Choroid plexus epithelial cell (primary cell): ENCODE data around the gene ARHGAP45.

ENCODE experiments used
- DNase-seq: peaks from one replicate; pipeline ENCODE4 v3.0.0-alpha.2; 2010; ENCODE audit warnings: low read depth
- H3K4me3 ChIP-seq: 2 replicates; pipeline ENCODE4 v1.5.1; 2011; ENCODE audit warnings: low read depth, mild to moderate bottlenecking, control low read depth, low read length, moderate library complexity
- CTCF ChIP-seq: conservative IDR thresholded peaks from 2 replicates; pipeline ENCODE4 v1.5.1; 2011; ENCODE audit warnings: low read depth, mild to moderate bottlenecking, control low read depth, inconsistent platforms, low read length, moderate library complexity

ARHGAP45 gene

GRCh38 chr19:1105873-1106840, 39.2 kb downstream of the ARHGAP45 start:
- no peak for TF ChIP-seq CTCF
- DNase-seq, result no peak
- H3K4me3 ChIP-seq, result peak overlapping the region; percentile 80

GRCh38 chr19:1106841-1107660, 40.1 kb downstream of the ARHGAP45 start:
- DNase-seq, result peak; percentile 84
- TF ChIP-seq CTCF, result peak; percentile 37
- H3K4me3 ChIP-seq, result no peak overlapping the region

DNA sequence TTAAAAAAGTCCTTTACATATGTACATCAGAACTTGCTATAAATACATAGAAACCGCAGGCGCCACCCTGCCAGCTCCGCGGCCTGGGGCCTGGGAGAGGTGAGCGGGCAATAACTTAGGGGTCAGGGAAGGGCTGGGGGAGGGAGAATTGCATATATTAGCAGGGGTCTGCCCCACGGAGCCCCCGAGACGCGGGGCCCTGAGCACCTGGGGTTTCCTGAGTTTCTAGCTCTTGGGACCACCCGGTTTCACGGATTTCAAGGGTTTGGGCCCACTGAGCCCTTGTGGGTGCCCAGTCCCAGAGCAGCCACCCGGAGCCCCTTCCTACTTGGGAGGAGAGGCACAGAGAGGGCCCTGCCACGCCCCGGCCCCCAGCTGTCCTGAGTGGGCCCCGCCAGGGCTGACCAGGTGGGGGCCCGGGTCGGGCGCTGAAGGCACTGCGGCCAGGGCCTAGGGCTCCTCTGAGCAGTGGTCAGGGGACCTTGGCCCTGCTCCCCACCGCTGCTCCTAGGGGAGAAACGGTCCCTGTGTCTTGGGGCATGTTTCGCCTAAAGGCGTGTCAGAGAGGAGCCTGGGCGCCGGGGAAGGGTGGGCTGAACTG, 40.8 kb downstream of the ARHGAP45 start:
- no peak overlapping the region for H3K4me3 ChIP-seq
- no peak for DNase-seq
- no peak for TF ChIP-seq CTCF

DNA sequence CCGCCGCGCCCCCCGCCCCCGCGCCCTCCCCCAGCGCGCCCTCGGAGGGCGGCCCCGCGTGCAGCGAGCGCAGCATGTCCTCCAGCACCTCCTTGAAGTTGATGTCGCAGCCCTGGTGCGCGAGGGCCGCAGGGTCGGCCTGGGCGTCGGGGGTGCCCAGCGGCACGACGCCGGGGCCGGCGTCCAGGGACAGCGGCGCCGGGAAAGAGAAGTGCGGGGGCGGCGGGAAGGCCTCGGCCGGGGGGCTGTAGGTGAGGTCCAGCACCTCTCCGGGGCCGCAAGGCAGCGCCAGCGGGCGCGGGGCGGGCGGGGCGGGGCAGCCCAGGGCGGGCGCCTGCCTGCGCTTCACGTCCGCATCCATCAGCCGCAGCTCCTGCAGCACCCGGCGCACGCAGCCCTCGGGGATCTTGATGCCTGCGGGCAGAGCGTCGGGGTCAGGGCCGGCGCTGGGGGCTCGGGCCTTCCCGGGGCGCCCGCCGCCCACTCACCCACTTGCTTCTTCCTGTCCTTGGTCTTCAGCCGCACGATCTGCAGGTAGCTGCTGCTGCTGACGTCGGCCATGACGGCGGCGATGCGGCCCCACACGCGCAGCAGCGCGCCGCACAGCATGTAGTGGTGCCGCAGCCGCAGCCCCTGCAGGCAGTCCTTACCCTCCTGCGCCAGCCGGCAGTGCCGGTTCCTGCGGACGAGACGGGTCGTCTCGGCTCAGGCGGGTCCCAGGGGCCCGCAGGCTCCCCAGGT, 41.5 kb downstream of the ARHGAP45 start:
- DNase-seq, result no peak
- no peak for TF ChIP-seq CTCF
- no peak overlapping the region for H3K4me3 ChIP-seq

- no peak for TF ChIP-seq CTCF
- no peak overlapping the region for H3K4me3 ChIP-seq
- DNase-seq, result no peak
Observed at GRCh38 chr19:1109032-1109551, 42.1 kb downstream of the ARHGAP45 start.
